DMS153 treated with DMSO at 0.1 percent for 48 hours (cell line): ENCODE measurements around the gene ING5.

Source experiments
- DNase-seq: peaks from one replicate; lab custom pipeline; 2025; ENCODE audit not compliant: unreplicated experiment; lab: John Stamatoyannopoulos, UW

The ING5 gene

DNA sequence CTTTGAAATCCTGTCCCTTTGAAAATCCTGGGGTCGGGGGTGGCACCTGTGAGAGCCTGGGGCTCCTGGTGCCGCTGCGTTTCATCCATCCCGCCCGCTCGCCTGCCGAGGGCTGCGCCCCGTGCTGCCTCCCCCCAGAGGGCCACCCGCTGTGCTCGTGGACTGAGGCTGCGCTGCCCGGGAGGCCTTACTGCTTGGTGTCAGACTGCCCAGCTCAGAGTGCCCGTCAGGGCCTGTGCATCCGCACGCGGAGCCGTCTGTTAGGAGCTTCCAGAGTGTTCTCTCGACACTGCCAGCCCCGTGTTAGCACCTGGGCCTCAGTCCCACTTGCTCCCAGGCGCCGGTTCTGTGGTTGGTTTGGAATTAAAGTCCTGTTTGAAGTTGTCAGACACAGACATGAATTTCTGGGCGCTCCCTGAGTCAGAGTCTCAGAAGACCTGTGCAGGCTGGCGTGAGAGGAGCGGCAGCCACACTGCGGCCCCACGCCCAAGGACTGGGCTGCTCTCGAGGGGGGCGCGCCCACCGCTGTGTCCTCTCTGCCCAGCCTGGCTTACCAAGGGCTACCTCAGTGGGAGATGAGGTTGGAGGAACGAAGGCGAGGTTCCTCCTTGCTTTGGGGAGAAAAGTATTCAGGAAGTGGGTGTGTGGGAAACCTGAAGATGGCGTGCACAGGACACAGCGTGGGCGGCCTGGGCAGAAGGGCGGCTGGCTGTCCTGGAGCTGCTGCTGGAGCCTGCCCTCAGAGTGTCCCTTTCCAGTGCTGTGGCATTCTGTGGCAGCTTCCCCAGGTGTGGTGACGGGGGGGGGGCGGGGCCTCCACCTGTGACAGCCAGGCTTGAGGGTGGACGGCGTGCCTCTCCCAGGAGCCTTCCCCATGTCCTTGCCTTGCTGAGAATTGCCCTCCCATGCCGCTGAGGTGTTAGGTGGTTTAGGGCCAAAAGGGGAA, 29.3 kb upstream of the ING5 start:
- DNase-seq = no peak

DNA sequence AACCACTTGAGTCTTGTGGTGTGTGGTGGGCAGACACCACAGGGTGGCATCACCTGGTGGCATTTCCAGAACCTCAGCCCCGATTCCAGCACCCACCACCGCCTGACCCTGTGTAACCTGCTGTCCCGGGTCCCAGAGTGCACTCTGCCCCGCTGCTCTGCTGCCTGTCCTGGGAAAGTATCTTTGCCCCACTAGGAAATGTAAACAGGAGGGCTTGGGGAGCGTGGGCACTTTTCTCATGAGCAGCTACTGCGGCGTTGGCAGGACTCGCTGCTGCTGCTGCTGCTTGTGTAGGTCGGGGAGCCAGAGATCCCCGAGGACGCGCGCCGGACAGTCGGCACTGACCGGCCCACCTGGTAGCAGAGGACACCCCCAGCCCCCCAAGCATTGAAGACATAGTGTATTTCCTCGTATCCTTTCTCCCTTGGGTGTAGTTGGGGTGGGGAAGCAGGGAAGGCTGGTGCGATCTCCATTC, 28.6 kb upstream of the ING5 start:
- DNase-seq = no peak

DNA sequence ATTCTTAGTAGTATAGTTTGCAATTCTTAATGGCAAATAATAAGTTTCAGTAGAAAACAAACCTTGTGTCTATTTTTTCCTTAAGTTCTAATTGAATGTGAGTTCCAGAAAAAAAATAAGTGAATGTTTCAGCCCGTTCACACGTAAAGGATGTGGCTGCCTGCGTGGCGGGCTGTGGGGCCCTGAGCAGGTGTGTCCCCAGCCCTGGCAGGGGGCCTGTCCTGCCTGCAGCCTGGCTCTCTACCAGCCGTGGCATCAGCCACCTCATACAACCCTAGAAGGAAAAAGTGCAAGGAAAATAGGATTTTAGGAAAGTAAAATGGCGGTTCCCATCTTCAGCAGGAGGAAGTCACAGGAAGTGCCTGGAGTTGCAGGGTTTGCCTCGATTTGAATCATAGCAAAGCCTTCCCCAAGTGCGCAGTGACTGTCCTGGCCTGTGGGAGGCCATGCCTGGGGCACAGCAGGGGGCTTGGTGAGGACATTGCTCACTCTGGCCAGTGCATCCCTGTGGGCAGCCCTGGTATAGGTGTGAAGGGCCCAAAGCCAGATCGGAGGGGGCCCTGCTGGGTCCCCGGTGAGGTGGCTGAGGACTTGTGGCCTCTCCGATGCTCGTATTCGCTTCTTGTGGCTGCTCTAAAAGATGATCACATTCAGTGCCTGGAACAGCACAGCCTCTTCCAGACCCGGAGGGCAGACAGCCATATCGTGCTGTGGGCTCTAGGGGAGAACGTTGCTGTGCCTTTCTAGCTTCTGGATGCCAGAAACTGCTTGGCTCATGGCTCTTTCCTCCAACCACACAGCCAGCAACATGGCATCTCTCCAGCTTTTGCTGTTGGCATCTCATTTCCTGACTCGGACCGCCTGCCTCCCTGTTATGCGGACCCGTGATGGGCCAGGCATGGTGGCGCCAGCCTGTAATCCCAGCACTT, 27.8 kb upstream of the ING5 start:
- DNase-seq = no peak

DNA sequence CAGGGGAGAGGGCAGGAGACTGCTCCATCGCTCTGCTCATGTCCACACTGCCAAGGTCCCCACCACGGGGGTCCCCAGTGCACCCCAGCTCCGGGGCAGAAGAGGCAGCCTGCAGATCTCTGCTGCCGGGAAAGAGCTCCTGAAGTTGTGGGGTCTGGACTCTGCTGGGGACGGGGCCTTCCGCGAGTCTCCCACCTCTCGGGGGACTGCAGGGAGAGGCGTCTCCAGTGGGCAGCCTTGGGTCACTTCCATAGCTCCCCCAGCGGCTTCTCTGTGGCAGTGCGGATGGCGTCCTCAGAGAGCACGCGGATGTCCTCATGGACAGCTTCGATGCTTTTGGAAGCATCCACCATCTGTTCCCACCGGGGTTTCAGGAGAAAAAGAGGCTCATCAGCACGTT, 26.0 kb upstream of the ING5 start:
- no peak for DNase-seq

DNA sequence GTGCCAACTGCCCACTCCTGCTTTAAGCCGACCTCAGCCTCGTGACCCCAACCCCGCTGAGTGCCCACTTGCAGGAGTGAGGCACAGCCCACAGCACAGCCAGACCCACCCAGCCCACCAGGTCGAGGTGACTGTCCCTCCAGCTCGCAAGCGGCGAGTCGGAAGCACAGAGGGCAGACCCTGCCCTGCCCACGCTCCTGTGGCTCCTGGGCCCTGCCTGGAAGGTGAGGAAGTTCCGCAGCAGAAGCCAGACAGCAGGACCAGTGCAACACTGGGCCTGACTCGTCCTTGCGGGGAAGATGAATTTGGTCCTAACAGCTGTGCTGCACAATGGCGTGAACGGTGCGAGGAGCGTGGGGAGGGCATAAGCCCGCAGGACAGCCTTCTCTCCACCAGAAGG, 25.2 kb upstream of the ING5 start:
- DNase-seq = no peak

DNA sequence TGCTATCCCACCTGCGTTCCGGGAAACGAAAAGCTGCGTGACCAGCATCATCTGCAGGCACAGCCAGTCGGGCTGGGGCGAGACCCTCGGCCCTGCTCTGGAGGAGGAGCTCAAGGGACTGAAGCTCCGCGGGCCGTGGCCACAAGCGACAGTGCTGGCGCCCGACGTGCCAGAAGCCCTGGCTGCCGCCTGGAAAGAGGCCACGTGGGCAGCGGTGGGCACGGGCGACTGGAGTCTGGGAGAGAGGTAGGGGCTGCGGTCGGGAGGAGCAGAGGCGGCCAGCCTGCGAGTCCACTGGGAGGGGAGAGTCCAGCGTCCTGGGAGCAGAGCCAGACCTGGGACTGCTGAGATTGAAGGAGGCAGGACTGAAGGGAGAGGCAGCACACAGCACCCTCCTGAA, 24.4 kb upstream of the ING5 start:
- no peak for DNase-seq

DNA sequence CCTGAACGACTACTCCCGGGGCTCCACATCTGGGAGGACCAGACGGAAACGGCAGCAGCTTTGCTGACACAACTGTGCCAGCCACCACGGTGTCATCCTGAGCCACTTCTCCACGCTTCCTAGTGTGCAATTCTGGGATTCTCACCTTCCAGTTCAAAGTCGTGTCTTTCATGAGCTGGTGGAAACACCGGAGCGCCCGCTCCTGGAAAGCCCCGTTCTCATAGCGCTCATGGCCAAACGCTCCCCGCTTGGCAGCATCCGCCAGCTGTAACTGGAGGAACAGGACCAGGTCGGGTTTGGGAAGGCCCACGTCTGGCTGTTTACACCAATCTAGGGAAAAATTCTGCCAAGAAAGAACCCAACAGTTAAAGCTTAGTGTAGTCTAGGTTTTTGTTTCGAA, 23.5 kb upstream of the ING5 start:
- no peak for DNase-seq

DNA sequence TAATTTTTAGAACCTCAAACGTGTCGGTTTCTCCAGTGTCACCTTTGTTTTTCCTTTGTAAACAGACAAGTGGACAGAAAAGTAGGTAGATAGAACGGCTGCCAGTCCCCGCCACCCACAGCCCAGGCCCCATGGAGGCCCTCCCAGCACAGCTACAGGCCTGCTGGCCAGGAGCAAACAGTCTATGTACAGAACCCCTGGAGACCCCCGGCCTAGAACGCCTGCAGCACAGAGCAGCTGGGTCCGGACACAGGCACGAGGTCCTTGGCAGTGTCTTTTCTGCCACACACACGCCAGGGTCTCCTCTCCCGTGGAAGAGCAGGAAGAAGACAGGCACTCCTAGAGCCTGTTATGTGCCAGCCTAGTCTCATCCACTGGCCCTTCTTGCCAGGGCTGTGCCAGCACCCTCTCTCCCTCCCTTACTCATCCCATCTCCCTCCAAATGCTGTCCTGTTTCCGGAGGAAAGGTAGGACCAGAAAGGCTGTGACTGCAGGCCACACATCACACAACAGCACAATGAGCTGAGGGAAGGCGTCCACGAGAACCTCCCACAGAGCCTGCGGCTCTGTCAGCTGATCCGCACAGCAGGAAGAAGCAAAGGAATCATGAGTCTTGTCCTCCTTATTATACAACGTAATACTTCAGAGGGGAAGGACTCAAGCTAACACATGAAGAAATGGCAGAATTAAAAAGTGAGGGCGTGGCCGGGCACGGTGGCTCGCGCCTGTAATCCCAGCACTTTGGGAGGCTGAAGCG, 22.9 kb upstream of the ING5 start:
- no peak for DNase-seq

DNA sequence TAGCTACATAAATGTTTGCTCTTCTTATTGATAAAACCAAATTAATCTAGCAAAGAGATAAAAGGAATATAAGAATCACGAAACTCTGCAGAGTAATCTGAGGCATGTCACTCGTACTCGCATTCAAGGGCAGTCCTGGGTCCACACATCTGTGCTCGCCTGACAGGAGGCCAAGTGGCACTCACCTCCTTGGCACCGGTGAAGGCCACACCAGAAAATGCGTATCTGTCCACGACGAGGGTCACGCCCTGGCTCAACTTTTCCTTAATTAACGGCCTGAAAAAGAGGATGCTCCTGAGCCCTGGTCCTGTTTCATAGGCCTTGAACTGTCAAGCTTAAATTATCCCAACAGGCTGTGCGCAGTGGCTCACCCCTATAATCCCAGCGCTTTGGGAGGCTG, 21.8 kb upstream of the ING5 start:
- no peak for DNase-seq

DNA sequence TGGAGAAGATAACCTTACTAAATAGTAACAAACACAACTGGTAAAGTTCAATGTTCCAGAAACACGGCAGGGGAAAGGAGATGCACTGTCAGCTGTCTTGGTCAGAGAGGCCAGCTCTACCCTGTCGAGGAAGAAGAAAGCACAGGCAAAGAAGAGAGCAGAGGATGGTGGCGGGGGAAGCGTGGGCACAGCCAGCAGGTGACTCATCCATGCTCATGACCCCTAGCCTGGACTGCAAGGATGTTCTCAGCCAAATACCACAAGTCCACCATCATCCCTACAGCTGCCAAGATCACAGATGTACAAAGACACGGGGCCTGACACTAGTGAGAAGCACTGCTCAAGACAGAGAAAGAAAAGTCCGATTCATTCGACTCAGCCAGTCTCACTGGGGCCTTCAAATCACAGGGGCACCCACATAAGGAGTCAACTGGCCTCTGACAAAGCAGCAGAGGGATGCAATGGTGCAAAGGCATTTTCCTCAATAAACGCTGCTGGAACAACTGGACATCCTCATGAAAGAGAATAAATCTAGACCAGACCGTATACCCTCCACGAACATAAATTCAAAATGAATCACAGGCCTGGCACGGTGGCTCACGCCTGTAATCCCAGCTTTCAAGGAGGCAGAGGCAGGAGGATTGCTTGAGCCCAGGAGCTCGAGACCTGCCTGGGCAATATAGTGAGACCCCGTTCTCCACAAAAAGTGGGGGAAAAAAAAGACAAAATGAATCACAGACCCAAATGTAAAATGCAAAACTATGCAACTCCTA, 20.8 kb upstream of the ING5 start:
- DNase-seq = no peak

DNA sequence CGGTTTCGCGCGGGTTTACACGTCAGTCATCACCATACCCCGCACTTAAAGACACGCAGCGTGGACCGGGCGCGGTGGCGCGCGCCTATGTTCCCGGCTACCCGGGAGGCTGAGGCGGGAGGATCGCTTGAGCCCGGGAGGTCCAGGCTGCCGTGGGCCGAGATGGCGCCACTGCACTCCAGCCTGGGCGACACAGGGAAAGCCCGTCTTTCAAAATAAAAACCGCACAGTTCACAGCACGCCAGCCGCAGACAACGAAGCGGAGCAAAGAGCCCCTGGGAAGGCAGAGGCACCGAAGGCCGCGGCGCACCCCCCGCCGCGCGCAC, 15.6 kb upstream of the ING5 start:
- DNase-seq = no peak

DNA sequence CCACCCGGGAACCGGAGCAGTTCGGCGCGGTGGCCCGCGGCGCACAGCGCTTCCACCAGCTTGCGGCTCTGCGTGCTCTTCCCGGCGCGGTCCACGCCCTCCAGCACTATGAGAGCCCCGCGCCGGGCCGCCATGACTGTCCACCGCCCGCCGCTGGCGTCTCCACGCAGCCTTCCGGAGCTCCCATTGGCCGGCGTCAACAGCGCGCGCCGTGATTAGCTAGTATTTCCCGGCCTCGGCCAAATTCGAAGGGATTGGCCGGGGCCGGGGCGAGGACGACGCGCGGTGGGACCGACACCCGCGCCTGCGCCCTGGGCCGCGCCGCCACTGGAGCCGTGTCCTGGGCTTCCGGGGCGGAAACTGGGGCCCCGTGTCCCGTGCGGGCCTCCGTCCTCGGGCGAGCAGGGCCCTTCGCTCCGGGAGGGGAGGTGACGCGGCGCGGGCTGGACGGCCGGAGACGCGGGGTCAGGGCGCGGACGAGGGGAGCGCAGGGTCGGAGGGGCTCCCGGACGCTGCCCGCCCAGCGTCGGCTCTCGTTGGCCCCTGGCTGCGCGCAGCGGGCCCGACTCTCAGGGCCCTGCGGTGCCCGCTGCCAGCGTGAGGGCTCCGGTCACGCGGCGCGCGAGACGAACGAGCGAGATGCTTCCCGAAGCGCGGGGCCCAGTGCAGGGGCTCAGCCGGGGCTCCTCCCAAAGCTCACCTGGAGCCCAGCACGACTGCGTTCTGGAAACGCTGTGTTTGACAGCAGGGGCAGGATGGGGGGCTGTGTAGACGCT, 15.0 kb upstream of the ING5 start, which contains the start of gene DTYMK:
DTYMK (minus strand) TSS at position 166 of the 776 bp plus-strand sequence; CDS start at position 134, 32 bp downstream.
- peak; percentile 92 for DNase-seq

DNA sequence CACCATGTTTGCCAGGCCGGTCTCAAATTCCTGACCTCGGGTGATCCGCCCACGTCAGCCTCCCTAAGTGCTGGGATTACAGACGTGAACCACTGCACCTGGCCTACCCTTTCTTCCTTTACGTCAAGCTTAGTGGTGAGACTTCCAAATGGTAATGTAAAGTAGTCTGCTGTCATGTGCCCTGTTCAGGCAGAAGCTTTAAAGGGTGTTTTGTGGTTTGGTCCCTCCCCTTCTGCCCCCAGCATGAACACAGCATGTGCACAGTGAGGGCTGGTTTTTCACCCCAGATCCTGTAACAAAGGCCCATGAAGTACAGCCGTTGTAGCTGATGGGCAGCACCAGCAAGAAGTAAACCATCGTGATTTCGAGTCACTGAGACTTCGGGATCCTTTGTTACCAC, 12.5 kb upstream of the ING5 start:
- DNase-seq = no peak

DNA sequence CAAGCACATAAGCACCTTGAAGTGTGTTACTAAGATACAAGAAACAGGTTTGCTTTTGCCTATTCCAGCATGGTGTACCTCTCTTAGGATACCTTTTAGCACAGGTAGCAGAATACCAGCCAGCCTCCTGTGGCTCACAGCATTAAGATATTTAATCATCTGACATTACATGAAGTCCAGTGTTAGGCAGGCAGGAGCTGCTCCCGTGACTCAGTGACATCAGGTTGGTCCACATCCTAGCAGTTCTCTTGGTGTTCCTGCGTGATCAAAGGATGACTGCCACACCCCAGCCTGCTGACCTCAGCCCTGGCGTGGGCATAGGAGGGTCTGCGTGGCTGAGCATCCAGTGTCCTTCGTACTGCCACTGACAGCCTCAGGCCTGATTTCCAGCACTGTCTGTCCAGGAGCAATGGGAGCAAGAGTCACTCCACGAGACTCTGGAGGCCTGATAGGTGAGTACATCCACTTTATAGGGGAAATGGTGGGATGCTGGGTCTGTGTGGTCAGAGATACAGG, 11.6 kb upstream of the ING5 start:
- no peak for DNase-seq

DNA sequence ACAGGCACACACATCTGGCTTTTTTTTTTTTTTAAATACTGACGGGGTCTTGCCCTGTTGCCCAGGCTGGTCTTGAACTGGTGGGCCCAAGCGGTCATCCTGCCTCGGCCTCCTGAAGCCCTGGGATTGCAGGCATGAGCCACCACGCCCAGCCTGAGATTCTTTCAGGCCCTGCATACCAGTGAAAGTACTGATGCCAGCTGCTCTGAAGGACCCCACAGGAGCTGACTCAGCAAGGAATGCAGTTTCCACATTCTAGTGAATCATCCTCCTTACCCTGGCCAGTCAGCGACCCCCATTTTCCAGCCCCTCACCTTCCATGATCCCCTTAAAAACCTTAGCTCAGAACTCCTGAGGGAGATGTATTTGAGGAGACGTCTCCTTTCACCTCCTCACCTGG, 9.4 kb upstream of the ING5 start:
- DNase-seq = no peak

DNA sequence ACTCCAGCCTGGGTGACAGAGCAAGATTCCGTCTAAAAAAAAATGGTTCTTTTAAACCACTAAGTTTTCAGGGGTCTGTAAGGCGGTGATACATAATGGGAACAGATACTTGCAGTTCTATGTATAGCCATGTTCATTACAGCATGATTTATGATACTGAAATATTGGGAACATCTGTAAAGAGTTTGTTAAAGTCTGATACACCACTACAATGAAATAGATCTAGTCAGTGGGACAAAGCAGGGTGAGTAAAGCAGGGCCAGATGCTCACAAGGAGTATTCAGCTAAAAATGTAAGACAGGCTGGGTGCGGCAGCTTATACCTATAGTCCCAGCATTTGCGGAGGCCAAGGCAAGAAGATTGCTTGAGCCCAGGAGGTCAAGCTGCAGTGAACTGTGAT, 6.2 kb upstream of the ING5 start:
- DNase-seq = no peak

DNA sequence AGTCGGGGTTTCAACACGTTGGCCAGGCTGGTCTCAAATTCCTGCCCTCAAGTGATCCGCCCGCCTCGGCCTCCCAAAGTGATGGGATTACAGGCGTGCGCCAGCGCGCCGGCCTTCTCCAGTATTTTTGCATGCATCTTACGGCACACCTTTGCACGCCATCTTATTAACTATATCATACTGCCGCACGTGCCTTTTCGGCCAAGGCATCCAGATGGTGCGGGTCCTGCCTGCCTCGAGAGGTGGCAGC, 765 bp upstream of the ING5 start:
- DNase-seq = no peak

DNA sequence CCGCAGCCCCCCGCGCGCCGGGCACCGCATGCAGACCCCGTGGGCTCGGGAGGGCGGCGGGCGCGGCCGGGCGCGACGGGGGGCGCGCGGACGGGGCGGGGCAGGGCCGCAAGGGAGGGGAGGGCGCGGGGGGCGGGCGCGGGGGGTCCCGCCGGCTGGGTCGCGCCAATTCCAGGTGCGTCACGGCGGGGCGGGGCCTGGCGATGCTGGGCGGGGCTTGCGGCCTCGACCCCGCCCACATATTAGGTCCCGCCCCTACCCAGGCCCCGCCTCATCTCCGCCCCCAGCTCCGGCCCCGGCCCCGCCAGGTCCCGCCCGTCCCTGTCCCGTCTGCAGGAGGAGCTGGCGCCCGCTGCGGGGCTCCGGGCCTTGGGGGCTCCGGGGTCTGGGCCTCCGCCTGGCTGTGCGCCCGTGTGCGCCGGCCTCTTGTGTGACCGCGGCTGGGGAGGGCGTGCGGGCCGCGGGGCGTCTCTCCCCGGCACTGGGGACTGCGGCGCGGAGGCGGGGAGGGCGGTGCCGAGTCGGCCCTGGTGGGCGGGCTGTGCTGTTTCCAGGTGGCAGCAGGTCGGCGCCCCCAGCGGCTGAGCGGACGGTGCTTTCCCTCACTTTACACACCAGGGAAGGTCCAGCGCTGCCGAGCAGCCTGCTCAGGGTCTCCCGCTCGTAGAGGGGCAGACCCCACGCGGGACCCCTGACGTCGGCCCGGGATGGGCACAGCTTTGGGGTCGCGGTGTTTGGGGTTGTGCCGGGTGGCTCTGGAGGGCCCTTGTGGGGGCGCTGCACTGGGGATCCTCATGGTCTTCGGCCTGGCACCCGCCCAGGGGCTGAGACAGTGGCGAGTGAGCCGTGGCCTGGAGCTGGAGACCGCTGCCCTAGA, 554 bp downstream of the ING5 start:
- peak; percentile 67 for DNase-seq
